Measurements from ENCODE around the gene WDR48. TPM values are rescaled to one million over a fixed set of nuclear protein-coding genes. Genes with fewer than 3 reads are reported as not detected.

Gene WDR48
- total and polyA plus RNA-seq, 4 donors: 17.3 to 39.3 (median 28.4) TPM

DNA sequence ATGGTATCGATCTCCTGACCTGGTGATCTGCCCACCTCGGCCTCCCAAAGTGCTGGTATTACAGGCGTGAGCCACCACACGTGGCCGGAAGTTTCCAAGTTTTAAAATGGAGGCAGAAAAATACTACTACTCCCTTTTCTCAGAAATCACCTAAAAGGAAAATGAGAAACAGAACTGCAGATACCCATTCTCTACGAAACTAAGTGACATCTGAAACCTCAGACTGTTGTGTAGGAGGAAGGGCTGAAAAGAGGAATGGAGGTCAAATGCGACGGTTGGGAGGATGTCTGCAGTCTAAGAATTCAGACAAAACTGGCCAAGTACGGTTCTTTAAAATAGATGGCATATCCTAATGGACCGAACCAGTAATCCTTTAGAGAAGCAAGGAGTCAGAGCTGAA, 24.1 kb downstream of the WDR48 start:
- DNase-seq (no peak), ATAC-seq (ENCODE audit: low FRiP score) (no peak)
- peaks cover 2 to 21% of the 10 kb centered on the region in 2 donors for H3K36me3 ChIP-seq (ENCODE audit: control insufficient read depth in 1 of 2, insufficient read depth in 2 of 2, low read length in 1 of 2)

DNA sequence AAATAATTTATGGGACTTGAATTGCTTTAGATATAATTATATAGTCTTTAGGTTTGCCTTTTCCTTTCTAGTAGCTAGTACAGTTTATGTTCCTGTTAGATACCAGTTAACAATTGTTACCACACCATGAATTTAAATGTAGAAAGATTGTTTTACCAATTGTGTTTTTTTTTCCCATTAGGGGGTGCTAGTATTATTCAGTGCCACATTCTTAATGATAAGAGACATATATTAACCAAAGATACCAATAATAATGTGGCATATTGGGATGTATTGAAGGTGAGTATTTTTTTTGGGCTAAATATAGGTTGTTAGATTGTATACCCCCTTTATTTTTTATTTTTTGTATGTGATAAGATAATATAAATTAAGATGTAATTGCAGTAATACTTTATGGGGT, 27.7 kb downstream of the WDR48 start:
- no peak overlapping the region for H3K4me3 ChIP-seq (ENCODE audit: low read length in 2 of 2)
- intact Hi-C loops (cut with DNase I): no loop called here
- DNase-seq (no peak), ATAC-seq (ENCODE audit: low FRiP score) (no peak)
- no peak overlapping the region for H3K27ac ChIP-seq (ENCODE audit: low read depth in 1 of 2, low read length in 2 of 2)
- H3K36me3 ChIP-seq (ENCODE audit: control insufficient read depth in 1 of 2, insufficient read depth in 2 of 2, low read length in 1 of 2): peaks cover 0 to 18% of the 10 kb centered on the region in 2 donors
- no peaks in the 10 kb centered on the region for H3K27me3 ChIP-seq (ENCODE audit: control insufficient read depth in 1 of 2, insufficient read depth in 2 of 2, low read length in 1 of 2)
- no peaks in the 10 kb centered on the region for H3K4me1 ChIP-seq (ENCODE audit: control insufficient read depth in 1 of 2, insufficient read depth in 2 of 2, low read length in 2 of 2)
- no peaks in the 10 kb centered on the region for H3K9me3 ChIP-seq (ENCODE audit: control insufficient read depth, low read length)

More for the DNA sequence above, 24.1 kb downstream of the WDR48 start:
- H3K4me3 ChIP-seq (ENCODE audit: low read length in 2 of 2): no peak overlapping the region
- no peak overlapping the region for H3K27ac ChIP-seq (ENCODE audit: low read depth in 1 of 2, low read length in 2 of 2)
- WGBS, 2 donors: 93 to 98% methylated on average over 10 of the region's 10 CpGs
- intact Hi-C loops (cut with DNase I): no loop called here
- H3K9me3 ChIP-seq (ENCODE audit: control insufficient read depth, low read length): no peaks in the 10 kb centered on the region
- no peaks in the 10 kb centered on the region for H3K27me3 ChIP-seq (ENCODE audit: control insufficient read depth in 1 of 2, insufficient read depth in 2 of 2, low read length in 1 of 2)
- no peaks in the 10 kb centered on the region for H3K4me1 ChIP-seq (ENCODE audit: control insufficient read depth in 1 of 2, insufficient read depth in 2 of 2, low read length in 2 of 2)

DNA sequence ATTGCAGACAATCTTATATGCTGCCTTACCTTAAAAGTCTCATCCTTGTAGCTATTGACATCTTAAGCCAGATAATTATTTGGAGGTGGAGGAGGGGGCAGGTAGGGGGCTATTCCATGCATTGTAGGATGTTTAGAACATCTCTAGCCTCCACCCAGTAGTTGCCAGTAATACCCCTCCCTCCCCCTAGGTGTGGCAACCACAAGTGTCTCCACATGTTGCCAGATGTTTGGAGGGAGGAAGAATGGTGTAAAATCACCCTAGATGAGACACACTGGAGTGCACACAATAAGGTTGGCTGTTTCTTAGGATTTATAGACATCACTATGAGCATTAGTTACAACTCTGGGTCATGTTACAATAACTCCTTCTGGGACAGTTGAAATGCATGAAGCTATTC, 28.2 kb downstream of the WDR48 start:
- intact Hi-C loops (cut with DNase I): no loop called here
- Histone ChIP-seq H3K27ac (ENCODE audit: low read depth in 1 of 2, low read length in 2 of 2) (no peak overlapping the region), H3K9me3 (ENCODE audit: control insufficient read depth, low read length) (no peaks in the 10 kb centered on the region), H3K27me3 (ENCODE audit: control insufficient read depth in 1 of 2, insufficient read depth in 2 of 2, low read length in 1 of 2) (no peaks in the 10 kb centered on the region), H3K4me3 (ENCODE audit: low read length in 2 of 2) (no peak overlapping the region), H3K36me3 (ENCODE audit: control insufficient read depth in 1 of 2, insufficient read depth in 2 of 2, low read length in 1 of 2) (peaks cover 0 to 16% of the 10 kb centered on the region in 2 donors), H3K4me1 (ENCODE audit: control insufficient read depth in 1 of 2, insufficient read depth in 2 of 2, low read length in 2 of 2) (no peaks in the 10 kb centered on the region)
- no peak for DNase-seq
- no peak for ATAC-seq (ENCODE audit: low FRiP score)

DNA sequence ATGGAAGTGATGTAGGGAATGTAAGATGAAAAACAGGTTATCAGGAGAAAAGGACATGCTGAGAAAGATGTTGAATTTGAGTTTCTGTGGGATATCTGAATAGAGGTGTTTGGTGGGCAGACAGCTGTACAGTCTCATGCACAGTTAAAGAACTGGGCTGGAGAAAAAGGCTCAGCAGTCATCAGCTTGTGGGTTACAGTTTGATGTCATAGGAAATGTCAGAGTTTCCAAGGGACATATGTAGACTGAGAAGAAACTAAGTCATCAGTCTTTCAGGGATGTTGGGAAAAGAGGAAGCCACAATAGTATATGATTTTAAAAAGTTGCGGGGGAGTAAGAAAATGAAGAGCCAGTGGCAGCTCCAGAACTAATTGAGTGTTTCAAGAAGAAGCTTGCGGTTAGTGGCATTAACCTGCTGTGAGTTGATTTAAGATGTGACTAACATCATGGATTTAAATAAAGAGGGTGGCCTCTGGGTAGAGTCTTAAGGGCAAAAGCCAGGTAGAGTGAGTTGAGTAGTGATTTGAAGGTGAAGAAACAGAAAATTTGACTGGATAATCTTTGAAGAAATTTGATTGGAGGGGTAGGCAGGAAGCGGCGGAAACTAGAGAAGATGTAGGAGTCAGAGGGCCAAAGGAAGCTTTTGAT, 31.0 kb downstream of the WDR48 start:
- WGBS, 2 donors: 96% methylated on average over 4 of the region's 4 CpGs
- Histone ChIP-seq H3K9me3 (ENCODE audit: control insufficient read depth, low read length) (no peaks in the 10 kb centered on the region), H3K36me3 (ENCODE audit: control insufficient read depth in 1 of 2, insufficient read depth in 2 of 2, low read length in 1 of 2) (peaks cover 6 to 18% of the 10 kb centered on the region in 2 donors), H3K27ac (ENCODE audit: low read depth in 1 of 2, low read length in 2 of 2) (no peak overlapping the region), H3K27me3 (ENCODE audit: control insufficient read depth in 1 of 2, insufficient read depth in 2 of 2, low read length in 1 of 2) (no peaks in the 10 kb centered on the region), H3K4me1 (ENCODE audit: control insufficient read depth in 1 of 2, insufficient read depth in 2 of 2, low read length in 2 of 2) (no peaks in the 10 kb centered on the region), H3K4me3 (ENCODE audit: low read length in 2 of 2) (no peak overlapping the region)
- ATAC-seq (ENCODE audit: low FRiP score): no peak
- DNase-seq: no peak
- intact Hi-C loops (cut with DNase I): no loop called here

DNA sequence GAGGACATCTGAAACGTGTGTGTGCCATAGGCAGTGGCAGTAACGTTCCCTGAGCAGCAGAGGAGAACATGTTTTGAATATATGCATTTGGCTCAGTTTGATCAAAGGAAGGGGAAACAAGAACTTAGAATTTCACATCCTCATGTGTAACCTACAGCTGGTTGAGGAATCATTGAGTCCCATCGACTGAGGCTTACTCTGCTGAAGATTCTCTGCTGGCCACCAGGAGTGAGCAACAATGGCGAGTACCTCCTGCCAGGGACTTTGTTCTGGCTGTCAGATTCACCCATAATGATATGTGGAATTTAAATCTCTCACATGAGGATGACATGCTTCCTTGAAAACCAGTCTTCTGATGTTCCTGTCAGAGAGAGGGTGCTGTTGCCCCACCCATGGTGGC, 34.3 kb downstream of the WDR48 start:
- ATAC-seq (ENCODE audit: low FRiP score) (no peak), DNase-seq (no peak)
- intact Hi-C loops (cut with DNase I): no loop called here
- H3K27ac ChIP-seq (ENCODE audit: low read depth in 1 of 2, low read length in 2 of 2): no peak overlapping the region
- no peaks in the 10 kb centered on the region for H3K4me1 ChIP-seq (ENCODE audit: control insufficient read depth in 1 of 2, insufficient read depth in 2 of 2, low read length in 2 of 2)
- peaks cover 13 to 23% of the 10 kb centered on the region in 2 donors for H3K36me3 ChIP-seq (ENCODE audit: control insufficient read depth in 1 of 2, insufficient read depth in 2 of 2, low read length in 1 of 2)
- H3K4me3 ChIP-seq (ENCODE audit: low read length in 2 of 2): no peak overlapping the region
- no peaks in the 10 kb centered on the region for H3K27me3 ChIP-seq (ENCODE audit: control insufficient read depth in 1 of 2, insufficient read depth in 2 of 2, low read length in 1 of 2)
- H3K9me3 ChIP-seq (ENCODE audit: control insufficient read depth, low read length): no peaks in the 10 kb centered on the region
- 84 to 85% methylated on average over 4 of the region's 4 CpGs for WGBS, 2 donors

DNA sequence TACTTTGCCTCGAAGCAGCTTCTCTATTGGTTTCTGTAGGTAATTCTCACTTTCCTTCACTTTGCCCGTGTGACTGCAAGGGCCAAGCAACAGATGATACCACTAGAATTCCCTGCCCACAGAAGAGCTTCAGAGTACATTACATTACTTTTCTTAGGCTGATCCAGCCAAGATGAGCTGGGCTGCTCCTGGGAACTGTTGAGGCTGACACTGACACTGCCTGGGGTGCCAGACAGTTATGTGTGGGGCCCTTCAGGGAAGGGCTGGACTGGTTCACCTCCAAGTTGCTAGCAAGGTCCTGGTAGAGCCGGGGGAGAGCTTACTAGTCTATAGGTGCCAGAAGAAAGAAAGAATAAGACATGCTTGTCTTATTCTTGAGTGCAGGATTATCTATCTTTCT, 36.6 kb downstream of the WDR48 start:
- WGBS, 2 donors: 90 to 97% methylated on average over 3 of the region's 3 CpGs
- intact Hi-C loops (cut with DNase I): no loop called here
- DNase-seq (no peak), ATAC-seq (ENCODE audit: low FRiP score) (no peak)
- Histone ChIP-seq H3K36me3 (ENCODE audit: control insufficient read depth in 1 of 2, insufficient read depth in 2 of 2, low read length in 1 of 2) (peaks cover 13 to 27% of the 10 kb centered on the region in 2 donors), H3K9me3 (ENCODE audit: control insufficient read depth, low read length) (no peaks in the 10 kb centered on the region), H3K27ac (ENCODE audit: low read depth in 1 of 2, low read length in 2 of 2) (no peak overlapping the region), H3K4me3 (ENCODE audit: low read length in 2 of 2) (no peak overlapping the region), H3K27me3 (ENCODE audit: control insufficient read depth in 1 of 2, insufficient read depth in 2 of 2, low read length in 1 of 2) (no peaks in the 10 kb centered on the region), H3K4me1 (ENCODE audit: control insufficient read depth in 1 of 2, insufficient read depth in 2 of 2, low read length in 2 of 2) (no peaks in the 10 kb centered on the region)

DNA sequence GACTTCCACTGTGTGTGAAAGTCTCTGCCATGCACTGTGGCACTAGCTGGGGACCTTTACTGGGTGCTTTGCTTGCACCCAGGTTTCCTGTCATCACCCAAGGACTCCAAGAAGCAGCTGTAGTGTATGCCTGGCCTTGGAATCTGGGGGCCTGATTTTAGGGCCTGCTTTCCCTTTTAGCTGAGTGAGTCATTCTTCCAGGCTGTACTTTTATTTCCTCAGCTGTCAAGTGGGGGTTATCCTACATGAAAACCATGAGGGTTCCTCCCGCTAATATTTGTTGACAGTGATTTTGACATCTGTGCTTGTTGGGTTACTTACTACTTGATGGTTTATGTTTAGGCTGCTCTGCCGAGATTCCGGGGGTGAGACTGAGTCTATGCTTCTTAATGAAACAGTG, 37.1 kb downstream of the WDR48 start:
- H3K36me3 ChIP-seq (ENCODE audit: control insufficient read depth in 1 of 2, insufficient read depth in 2 of 2, low read length in 1 of 2): peaks cover 14 to 24% of the 10 kb centered on the region in 2 donors
- H3K27me3 ChIP-seq (ENCODE audit: control insufficient read depth in 1 of 2, insufficient read depth in 2 of 2, low read length in 1 of 2): no peaks in the 10 kb centered on the region
- no peak overlapping the region for H3K27ac ChIP-seq (ENCODE audit: low read depth in 1 of 2, low read length in 2 of 2)
- no peak for DNase-seq
- ATAC-seq (ENCODE audit: low FRiP score): no peak
- H3K9me3 ChIP-seq (ENCODE audit: control insufficient read depth, low read length): no peaks in the 10 kb centered on the region
- no peak overlapping the region for H3K4me3 ChIP-seq (ENCODE audit: low read length in 2 of 2)
- WGBS, 2 donors: 83 to 85% methylated on average over 3 of the region's 3 CpGs
- H3K4me1 ChIP-seq (ENCODE audit: control insufficient read depth in 1 of 2, insufficient read depth in 2 of 2, low read length in 2 of 2): no peaks in the 10 kb centered on the region
- intact Hi-C loops (cut with DNase I): no loop called here

DNA sequence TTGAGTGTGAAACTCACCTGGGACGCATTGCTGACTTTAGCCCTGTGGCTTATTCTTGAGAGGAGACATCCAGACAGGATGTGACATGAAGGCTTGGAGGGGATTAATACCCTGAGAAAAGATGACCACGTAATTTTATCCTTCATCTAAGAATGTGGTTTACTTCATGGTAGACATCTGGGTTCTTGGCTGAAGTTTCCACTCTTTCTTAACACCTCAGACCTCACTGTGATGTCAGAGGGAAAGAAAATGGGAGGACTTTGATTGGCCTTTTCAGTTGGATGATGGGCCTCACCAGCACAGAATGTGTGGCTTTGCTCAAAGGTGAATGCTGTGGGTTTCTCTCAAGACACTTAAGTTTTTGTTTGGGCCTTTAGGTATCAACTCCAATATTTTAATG, 39.1 kb downstream of the WDR48 start:
- 91 to 93% methylated on average over 2 of the region's 2 CpGs for WGBS, 2 donors
- no peaks in the 10 kb centered on the region for H3K27me3 ChIP-seq (ENCODE audit: control insufficient read depth in 1 of 2, insufficient read depth in 2 of 2, low read length in 1 of 2)
- no peak for ATAC-seq (ENCODE audit: low FRiP score)
- no peaks in the 10 kb centered on the region for H3K4me1 ChIP-seq (ENCODE audit: control insufficient read depth in 1 of 2, insufficient read depth in 2 of 2, low read length in 2 of 2)
- DNase-seq: no peak
- H3K36me3 ChIP-seq (ENCODE audit: control insufficient read depth in 1 of 2, insufficient read depth in 2 of 2, low read length in 1 of 2): peaks cover 16 to 28% of the 10 kb centered on the region in 2 donors
- no peak overlapping the region for H3K4me3 ChIP-seq (ENCODE audit: low read length in 2 of 2)
- intact Hi-C loops (cut with DNase I): no loop called here
- no peak overlapping the region for H3K27ac ChIP-seq (ENCODE audit: low read depth in 1 of 2, low read length in 2 of 2)
- no peaks in the 10 kb centered on the region for H3K9me3 ChIP-seq (ENCODE audit: control insufficient read depth, low read length)

DNA sequence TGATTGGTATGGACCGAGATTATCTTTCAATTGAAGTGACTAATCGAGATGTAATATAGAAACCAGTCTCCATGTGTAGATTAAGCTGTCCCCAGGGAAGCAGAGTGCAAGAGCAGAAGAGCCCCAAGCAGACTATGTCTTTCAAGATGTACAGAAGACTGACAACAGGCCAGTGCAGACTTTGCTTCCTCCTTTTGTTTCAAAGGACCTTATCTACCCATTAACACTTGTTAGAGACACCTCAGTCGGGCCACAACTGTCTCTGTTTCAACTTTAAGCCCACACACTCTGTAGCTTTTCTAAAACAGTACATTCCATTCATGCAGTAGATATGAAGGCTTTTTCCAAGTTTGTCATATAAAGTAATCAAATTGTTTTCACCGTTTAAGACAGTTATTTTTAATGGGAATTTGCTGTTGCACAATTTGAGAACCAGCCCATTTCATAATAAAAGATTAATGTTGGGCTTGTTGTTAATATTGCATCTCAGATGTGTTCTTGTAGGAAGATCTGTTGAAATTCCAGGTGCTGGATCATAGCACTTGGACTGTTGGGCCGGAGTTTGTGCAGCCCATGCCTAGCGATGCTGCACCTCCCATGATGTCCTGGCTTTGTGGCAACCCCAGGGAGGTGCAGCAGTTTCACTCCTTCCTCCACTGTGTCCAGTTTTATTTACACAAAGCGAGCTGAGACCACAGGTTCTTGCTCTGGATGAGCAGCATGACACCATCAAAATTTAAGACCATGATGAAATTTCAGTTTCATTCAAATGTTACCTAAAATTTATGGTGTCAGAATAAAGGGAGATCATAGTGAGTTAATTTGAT, 43.2 kb downstream of the WDR48 start:
- Histone ChIP-seq H3K4me1 (ENCODE audit: control insufficient read depth in 1 of 2, insufficient read depth in 2 of 2, low read length in 2 of 2) (no peaks in the 10 kb centered on the region), H3K27ac (ENCODE audit: low read depth in 1 of 2, low read length in 2 of 2) (no peak overlapping the region), H3K27me3 (ENCODE audit: control insufficient read depth in 1 of 2, insufficient read depth in 2 of 2, low read length in 1 of 2) (no peaks in the 10 kb centered on the region), H3K9me3 (ENCODE audit: control insufficient read depth, low read length) (no peaks in the 10 kb centered on the region), H3K4me3 (ENCODE audit: low read length in 2 of 2) (no peak overlapping the region), H3K36me3 (ENCODE audit: control insufficient read depth in 1 of 2, insufficient read depth in 2 of 2, low read length in 1 of 2) (peaks cover 6 to 19% of the 10 kb centered on the region in 2 donors)
- ATAC-seq (ENCODE audit: low FRiP score): no peak
- intact Hi-C loops (cut with DNase I): no loop called here
- no peak for DNase-seq
- whole genome bisulfite sequencing, 2 donors: 81 to 86% methylated on average over 7 of the region's 7 CpGs
